Measurements from ENCODE around the gene FHIP1B. TPM values are rescaled to one million over a fixed set of nuclear protein-coding genes. Genes with fewer than 3 reads are reported as not detected.
"Not testable (repeated sequence)": the region's sequence is repeated elsewhere in the genome, so short reads cannot be mapped to it uniquely, and the experiment has no call there.

The FHIP1B gene
- total and polyA plus RNA-seq, 11 donors = 13.1 to 30.3 (median 16.3) TPM

- intact Hi-C loops (cut with DNase I) = loop anchor here in 9 of 10 donors (2.0 to 10.0 kb wide), 7 partner anchors 47 to 225 kb away; no protein-coding TSS in a partner anchor
- H3K27ac ChIP-seq = peak overlapping the region in 4 of 12 donors; percentile 3 to 27 (median 8)
- ATAC-seq = peak; percentile 49 to 94 (median 84)
These were observed 15.5 kb upstream of the FHIP1B start for GRCh38 chr11:6249770-6250555.

GRCh38 chr11:6248897-6249296 lies 14.5 kb upstream of the FHIP1B start:
- H3K4me3 ChIP-seq, ATAC-seq, DNase-seq, H3K36me3 ChIP-seq, H3K27me3 ChIP-seq, H3K27ac ChIP-seq, H3K9me3 ChIP-seq: not testable (repeated sequence)
- WGBS, 4 donors = 93 to 95% (median 95%) methylated on average over 3 of the region's 3 CpGs
- H3K4me1 ChIP-seq = peaks cover 0 to 23% (median 2%) of the 10 kb centered on the region in 12 donors
- intact Hi-C loops (cut with DNase I) = loop anchor here in 1 of 10 donors (5.0 kb wide), 1 partner anchor 68 kb away; no protein-coding TSS in a partner anchor

More at GRCh38 chr11:6249770-6250555, 15.5 kb upstream of the FHIP1B start:
- no peaks in the 10 kb centered on the region for H3K36me3 ChIP-seq
- peaks cover 0 to 23% (median 2%) of the 10 kb centered on the region in 12 donors for H3K4me1 ChIP-seq
- TF ChIP-seq POLR2A (IDR thresholded peaks at IDR 0.05) (no peak), CTCF (IDR thresholded peaks at IDR 0.05) (no peak)
- no peak overlapping the region for H3K4me3 ChIP-seq
- H3K27me3 ChIP-seq = peaks cover 0 to 4% (median 0%) of the 10 kb centered on the region in 9 donors
- DNase-seq = peak; percentile 50 to 82 (median 80)
- H3K9me3 ChIP-seq = peaks cover 0 to 3% (median 0%) of the 10 kb centered on the region in 12 donors
- 26 to 38% (median 37%) methylated on average over 3 of the region's 3 CpGs for WGBS, 4 donors

- no peak overlapping the region for H3K4me3 ChIP-seq
- DNase-seq = no peak
- H3K36me3 ChIP-seq = no peaks in the 10 kb centered on the region
- no peaks in the 10 kb centered on the region for H3K27me3 ChIP-seq
- peaks cover 0 to 23% (median 2%) of the 10 kb centered on the region in 12 donors for H3K4me1 ChIP-seq
- H3K27ac ChIP-seq = no peak overlapping the region
- no peak for ATAC-seq
- 71 to 84% (median 78%) methylated on average over 1 of the region's 1 CpG for WGBS, 4 donors
- H3K9me3 ChIP-seq = peaks cover 0 to 3% (median 0%) of the 10 kb centered on the region in 12 donors
- TF ChIP-seq POLR2A (IDR thresholded peaks at IDR 0.05) (no peak), CTCF (IDR thresholded peaks at IDR 0.05) (no peak)
- intact Hi-C loops (cut with DNase I) = loop anchor here in 1 of 10 donors (5.0 kb wide), 1 partner anchor 69 kb away; no protein-coding TSS in a partner anchor
These were observed 13.8 kb upstream of the FHIP1B start for GRCh38 chr11:6248248-6248647.

- Histone ChIP-seq H3K27me3 (no peaks in the 10 kb centered on the region), H3K27ac (no peak overlapping the region), H3K9me3 (peaks cover 0 to 3% (median 0%) of the 10 kb centered on the region in 12 donors), H3K36me3 (no peaks in the 10 kb centered on the region), H3K4me1 (peaks cover 0 to 11% (median 2%) of the 10 kb centered on the region in 12 donors), H3K4me3 (no peak overlapping the region)
- TF ChIP-seq CTCF (IDR thresholded peaks at IDR 0.05) (no peak), POLR2A (IDR thresholded peaks at IDR 0.05) (no peak)
- DNase-seq (no peak), ATAC-seq (no peak)
- 90 to 95% (median 92%) methylated on average over 2 of the region's 2 CpGs for WGBS, 4 donors
- intact Hi-C loops (cut with DNase I) = loop anchor here in 1 of 10 donors (5.0 kb wide), 1 partner anchor 72 kb away; no protein-coding TSS in a partner anchor
These were observed 11.1 kb upstream of the FHIP1B start for GRCh38 chr11:6245536-6245935.

Data from heart left ventricle (tissue), 16 donors.